ENCODE data around the gene IFT25. TPM values are rescaled to one million over a fixed set of nuclear protein-coding genes. Genes with fewer than 3 reads are reported as not detected.

The IFT25 gene
- total RNA-seq, 2 donors from 2014 or later: 34.8 to 56.7 TPM

GRCh38 chr1:53946252-53947171 is 1.0 kb upstream of the IFT25 start, which contains the start of gene LRRC42:
TSS of gene LRRC42 (plus strand) at chr1:53946350. CDS start at chr1:53952000, 5,650 bp downstream.
- Mint-ChIP-seq H3K4me3 (peak within 1 kb of the TSS; percentile 93), H3K36me3 (ENCODE audit: low read depth) (peaks cover 3% of the 10 kb centered on the region), H3K4me1 (peaks cover 40% of the 10 kb centered on the region), H3K9me3 (no peaks in the 10 kb centered on the region), H3K27me3 (ENCODE audit: insufficient read depth) (no peaks in the 10 kb centered on the region), H3K27ac (peak within 1 kb of the TSS; percentile 90)
- Histone ChIP-seq H3K9ac (ENCODE audit: extremely low read depth, low read length, poor library complexity, severe bottlenecking) (peak within 1 kb of the TSS; percentile 57), H3K9me3 (ENCODE audit: control insufficient read depth, low read length) (no peaks in the 10 kb centered on the region), H3K27me3 (ENCODE audit: control insufficient read depth, insufficient read depth, low read length, poor library complexity, severe bottlenecking) (no peaks in the 10 kb centered on the region), H3K27ac (ENCODE audit: low read depth, low read length) (peak within 1 kb of the TSS; percentile 40), H3K4me1 (ENCODE audit: control insufficient read depth, insufficient read depth, low read length) (peaks cover 11% of the 10 kb centered on the region), H3K4me3 (ENCODE audit: low read length) (peak within 1 kb of the TSS; percentile 91), H3K36me3 (ENCODE audit: control insufficient read depth, insufficient read depth, low read length) (peaks cover 34% of the 10 kb centered on the region)
- peak; percentile 31 for TF ChIP-seq CTCF (conservative IDR thresholded peaks at IDR 0.05)
- 0 to 7% methylated on average over 7 to 57 of the region's 58 CpGs for WGBS, 2 experiments (ENCODE audit: insufficient coverage in 1 of 2, insufficient read length in 1 of 2)
- no peak for DNase-seq

GRCh38 chr1:53945183-53945432 is 391 bp downstream of the IFT25 start:
- Histone ChIP-seq H3K9ac (ENCODE audit: extremely low read depth, low read length, poor library complexity, severe bottlenecking) (peak overlapping the region; percentile 57), H3K36me3 (ENCODE audit: control insufficient read depth, insufficient read depth, low read length) (peaks cover 22% of the 10 kb centered on the region), H3K9me3 (ENCODE audit: control insufficient read depth, low read length) (no peaks in the 10 kb centered on the region), H3K4me1 (ENCODE audit: control insufficient read depth, insufficient read depth, low read length) (peaks cover 11% of the 10 kb centered on the region), H3K27me3 (ENCODE audit: control insufficient read depth, insufficient read depth, low read length, poor library complexity, severe bottlenecking) (no peaks in the 10 kb centered on the region), H3K4me3 (ENCODE audit: low read length) (peak overlapping the region; percentile 90), H3K27ac (ENCODE audit: low read depth, low read length) (peak overlapping the region; percentile 40)
- peaks cover 38% of the 10 kb centered on the region for H3K4me1 Mint-ChIP-seq
- WGBS, 2 experiments (ENCODE audit: insufficient coverage in 1 of 2, insufficient read length in 1 of 2): 7 to 31% methylated on average over 3 to 16 of the region's 16 CpGs
- H3K27ac Mint-ChIP-seq: peak overlapping the region; percentile 90
- no peak for TF ChIP-seq CTCF (conservative IDR thresholded peaks at IDR 0.05)
- no peaks in the 10 kb centered on the region for H3K9me3 Mint-ChIP-seq
- DNase-seq: no peak
- peaks cover 2% of the 10 kb centered on the region for H3K36me3 Mint-ChIP-seq (ENCODE audit: low read depth)
- H3K27me3 Mint-ChIP-seq (ENCODE audit: insufficient read depth): no peaks in the 10 kb centered on the region
- H3K4me3 Mint-ChIP-seq: peak overlapping the region; percentile 93

GRCh38 chr1:53944469-53945182 is 873 bp downstream of the IFT25 start:
- DNase-seq: peak; percentile 67
- no peak for TF ChIP-seq CTCF (conservative IDR thresholded peaks at IDR 0.05)
- peaks cover 11% of the 10 kb centered on the region for H3K4me1 ChIP-seq (ENCODE audit: control insufficient read depth, insufficient read depth, low read length)
- H3K9me3 Mint-ChIP-seq: no peaks in the 10 kb centered on the region
- no peaks in the 10 kb centered on the region for H3K9me3 ChIP-seq (ENCODE audit: control insufficient read depth, low read length)
- peaks cover 2% of the 10 kb centered on the region for H3K36me3 Mint-ChIP-seq (ENCODE audit: low read depth)
- no peaks in the 10 kb centered on the region for H3K27me3 ChIP-seq (ENCODE audit: control insufficient read depth, insufficient read depth, low read length, poor library complexity, severe bottlenecking)
- 83% methylated on average over 16 to 20 of the region's 20 CpGs for WGBS, 2 experiments (ENCODE audit: insufficient coverage in 1 of 2, insufficient read length in 1 of 2)
- no peaks in the 10 kb centered on the region for H3K27me3 Mint-ChIP-seq (ENCODE audit: insufficient read depth)
- peaks cover 23% of the 10 kb centered on the region for H3K36me3 ChIP-seq (ENCODE audit: control insufficient read depth, insufficient read depth, low read length)
- peak overlapping the region; percentile 40 for H3K27ac ChIP-seq (ENCODE audit: low read depth, low read length)
- H3K4me1 Mint-ChIP-seq: peaks cover 34% of the 10 kb centered on the region
- peak overlapping the region; percentile 57 for H3K9ac ChIP-seq (ENCODE audit: extremely low read depth, low read length, poor library complexity, severe bottlenecking)
- no peak overlapping the region for H3K27ac Mint-ChIP-seq
- peak overlapping the region; percentile 90 for H3K4me3 ChIP-seq (ENCODE audit: low read length)
- peak overlapping the region; percentile 93 for H3K4me3 Mint-ChIP-seq

All from endodermal cell (in vitro differentiated cells).